Heart left ventricle (tissue), 16 donors: ENCODE results near the gene PEAK1. TPM values are rescaled to one million over a fixed set of nuclear protein-coding genes. Genes with fewer than 3 reads are reported as not detected.

Experiments used
- ATAC-seq, 4 donors: fragments of 200-7000 bp; cut with Tn5 transposase; one replicate each; pipeline ENCODE4 v1.9.1; 2020 to 2022; ENCODE audit warnings: moderate library complexity in 4 of 4, mild to moderate bottlenecking in 3 of 4, moderate number of reproducible peaks in 1 of 4
- DNase-seq, 5 donors: peaks; one replicate each; pipeline ENCODE4 v3.0.0-alpha.2; 2020
- H3K27ac ChIP-seq, 12 donors: fragments of 200-600 bp; sonication (generic) in 4 of 12; one replicate each; pipeline versions ENCODE4 v1.5.0 to v1.8.0; 2016 to 2022; ENCODE audit warnings: mild to moderate bottlenecking in 2 of 12
- H3K27me3 ChIP-seq, 9 donors: fragments of 200-600 bp; sonication (generic) in 2 of 9; one replicate each; pipeline versions ENCODE4 v1.5.1 to v1.8.0; 2016 to 2022; ENCODE audit warnings: mild to moderate bottlenecking in 3 of 9
- H3K36me3 ChIP-seq, 9 donors: fragments of 200-600 bp; sonication (generic) in 2 of 9; one replicate each; pipeline versions ENCODE4 v1.5.0 to v1.8.0; 2018 to 2022; ENCODE audit warnings: mild to moderate bottlenecking in 2 of 9
- H3K4me1 ChIP-seq, 12 donors: fragments of 200-600 bp; sonication (generic) in 4 of 12; one replicate each; pipeline versions ENCODE4 v1.5.0 to v1.8.0; 2016 to 2022; ENCODE audit warnings: mild to moderate bottlenecking in 3 of 12
- H3K4me3 ChIP-seq, 12 donors: fragments of 200-600 bp; sonication (generic) in 4 of 12; one replicate each; pipeline versions ENCODE4 v1.5.0 to v1.8.0; 2017 to 2022; ENCODE audit warnings: mild to moderate bottlenecking in 9 of 12, moderate library complexity in 4 of 12
- H3K9me3 ChIP-seq, 12 donors: fragments of 200-600 bp; sonication (generic) in 4 of 12; one replicate each; pipeline versions ENCODE4 v1.5.0 to v1.8.0; 2016 to 2022; ENCODE audit warnings: mild to moderate bottlenecking in 1 of 12
- POLR2A ChIP-seq, 2 donors: fragments of 450-650 bp; IDR thresholded peaks; one replicate each; pipeline ENCODE4 v1.6.1; 2017; ENCODE audit warnings: antibody characterized with exemption in 2 of 2, mild to moderate bottlenecking in 2 of 2, moderate library complexity in 2 of 2
- WGBS, 4 donors: extraction: QIAGEN DNeasy Blood & Tissue Kit in 2 of 4; methylation state at CpG; one replicate each; pipeline versions ENCODE4 v1.1.5 to v1.1.7; 2013 to 2018; 5-methylcytosine and 5-hydroxymethylcytosine counted together
- intact Hi-C, 10 donors: fragments of 100-400 bp; cut with DNase I; formaldehyde crosslinking; loops; one replicate each; pipeline versions ENCODE4 v1.11.1 to v1.14.2; 2022
- polyA plus RNA-seq, 2 donors: library from polyadenylated mRNA; stranded (reverse); fragments of 200-250 nt; gene quantifications; one replicate each; pipeline ENCODE4 v1.2.3, GENCODE V29; 2013
- total RNA-seq, 9 donors: library from RNA; depleted of rRNA in 2 of 9; stranded (reverse); fragments of >200 nt in 2 of 9; fragmentation: NEBNext Ultra II Directional in 3 of 9; extraction: Animal tissue kit (Norgen Biotek cat#: 25700) in 3 of 9; gene quantifications; one replicate each; pipeline versions ENCODE4 v1.1.0 to v1.2.4, GENCODE V29; 2016 to 2023
- TF ChIP-seq, protein P1 (sequence below), 12 donors: fragments of 200-600 bp; sonication (generic) in 4 of 12; IDR thresholded peaks; one replicate each; pipeline versions ENCODE4 v1.5.0 to v1.8.0; 2018 to 2022; ENCODE audit warnings: antibody characterized with exemption in 12 of 12, mild to moderate bottlenecking in 5 of 12
- donor health status: ischemic (EF 13 %, LVEDD 7.1; RV severe dilation, severe dysfunction).
- donor health status: healthy with polysubstance abuse.
- donor health status: DM: no; HTN: yes; CAD: no.
- donor health status: DM: no; HTN: no; CAD: no.
- donor health status: ischemic (EF 25% LVEDD 6.9; RV normal size, moderate dysfunction).
- donor health status: ischemic (EF 25% LVEDD 5.7; RV mildly dilated, moderate dysfunction).
- donor health status: healthy.
- donor health status: DM: yes; HTN: yes; CAD: no.
- donor health status: ischemic (EF 35%, LVEDD 5.7; RV mildly dilated, moderate dysfunction).
- donor health status: nonischemic (EF 11% LVEDD 7.7; RV severe dilation, severe dysfunction).
- donor health status: DM: yes; HTN: yes; CAD: no.
- donor health status: PGD.
- donor health status: ischemic (EF 29% LVEDD 5.4; RV normal size, mild dysfunction).
- donor health status: nonischemic (EF 23%, LVEDD 6.1; RV moderate dilation, normal function).

PEAK1 gene
- total and polyA plus RNA-seq, 11 donors = 12.8 to 139 (median 86.3) TPM

DNA sequence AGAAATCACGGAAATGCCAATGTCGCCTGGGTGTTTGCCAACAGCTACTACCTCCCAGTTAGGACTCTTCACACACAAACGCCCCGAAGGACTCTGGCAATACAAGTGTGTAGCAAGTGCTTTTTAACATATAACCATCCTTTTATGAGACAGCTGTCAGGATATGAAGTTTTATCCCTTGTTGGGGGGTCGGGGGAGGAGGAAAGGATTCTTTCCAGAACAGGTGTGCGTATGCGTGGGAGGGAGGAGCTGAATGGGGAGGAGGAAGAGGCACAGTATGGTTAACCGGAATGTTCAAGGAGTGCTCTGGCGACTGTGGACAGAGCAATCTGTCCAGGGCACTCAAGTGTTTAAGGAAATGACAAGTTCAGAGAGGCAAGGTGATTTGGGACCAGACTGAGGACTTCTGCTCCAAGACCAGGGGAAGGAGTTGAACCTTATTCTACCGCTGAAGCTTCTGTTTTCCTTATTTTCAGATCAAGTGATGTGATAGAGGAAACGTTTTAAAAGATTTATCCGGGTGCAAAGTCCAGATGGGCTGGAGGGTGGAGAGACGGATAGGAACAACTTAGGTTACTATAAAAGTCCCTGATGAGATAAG lies 350.3 kb downstream of the PEAK1 start:
- Histone ChIP-seq H3K4me1 (peaks cover 0 to 53% (median 29%) of the 10 kb centered on the region in 12 donors), H3K9me3 (no peaks in the 10 kb centered on the region), H3K27ac (peak overlapping the region in 9 of 12 donors; percentile 69 to 95 (median 90)), H3K4me3 (peak overlapping the region; percentile 60 to 95 (median 78)), H3K27me3 (no peaks in the 10 kb centered on the region), H3K36me3 (no peaks in the 10 kb centered on the region)
- ATAC-seq = peak in 1 of 4 donors; percentile 15
- WGBS, 4 donors = 17 to 21% (median 20%) methylated on average over 13 of the region's 13 CpGs
- TF ChIP-seq POLR2A (IDR thresholded peaks at IDR 0.05) = no peak
- TF ChIP-seq, protein P1, sequence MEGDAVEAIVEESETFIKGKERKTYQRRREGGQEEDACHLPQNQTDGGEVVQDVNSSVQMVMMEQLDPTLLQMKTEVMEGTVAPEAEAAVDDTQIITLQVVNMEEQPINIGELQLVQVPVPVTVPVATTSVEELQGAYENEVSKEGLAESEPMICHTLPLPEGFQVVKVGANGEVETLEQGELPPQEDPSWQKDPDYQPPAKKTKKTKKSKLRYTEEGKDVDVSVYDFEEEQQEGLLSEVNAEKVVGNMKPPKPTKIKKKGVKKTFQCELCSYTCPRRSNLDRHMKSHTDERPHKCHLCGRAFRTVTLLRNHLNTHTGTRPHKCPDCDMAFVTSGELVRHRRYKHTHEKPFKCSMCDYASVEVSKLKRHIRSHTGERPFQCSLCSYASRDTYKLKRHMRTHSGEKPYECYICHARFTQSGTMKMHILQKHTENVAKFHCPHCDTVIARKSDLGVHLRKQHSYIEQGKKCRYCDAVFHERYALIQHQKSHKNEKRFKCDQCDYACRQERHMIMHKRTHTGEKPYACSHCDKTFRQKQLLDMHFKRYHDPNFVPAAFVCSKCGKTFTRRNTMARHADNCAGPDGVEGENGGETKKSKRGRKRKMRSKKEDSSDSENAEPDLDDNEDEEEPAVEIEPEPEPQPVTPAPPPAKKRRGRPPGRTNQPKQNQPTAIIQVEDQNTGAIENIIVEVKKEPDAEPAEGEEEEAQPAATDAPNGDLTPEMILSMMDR (IDR thresholded peaks at IDR 0.05) = no peak
- intact Hi-C loops = no loop called here
- no peak for DNase-seq

DNA sequence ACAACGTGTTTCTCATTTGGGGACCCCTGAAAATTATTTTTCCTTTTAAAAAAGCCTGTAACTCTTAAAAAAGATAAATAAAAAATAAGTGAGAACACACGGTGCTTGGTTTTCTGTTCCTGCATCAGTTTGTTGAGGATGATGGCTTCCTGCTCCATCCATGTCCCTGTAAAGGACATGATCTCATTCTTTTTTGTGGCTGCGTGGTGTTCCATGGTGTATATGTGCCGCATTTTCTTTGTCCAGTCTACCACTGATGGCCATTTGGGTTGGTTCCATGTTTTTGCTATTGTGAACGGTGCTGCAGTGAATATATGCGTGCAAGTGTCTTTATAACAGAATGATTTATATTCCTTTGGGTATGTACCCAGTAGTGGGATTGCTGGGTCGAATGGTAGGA lies 351.3 kb downstream of the PEAK1 start:
- TF ChIP-seq POLR2A (IDR thresholded peaks at IDR 0.05) = no peak
- TF ChIP-seq, protein P1 (IDR thresholded peaks at IDR 0.05) = no peak

DNA sequence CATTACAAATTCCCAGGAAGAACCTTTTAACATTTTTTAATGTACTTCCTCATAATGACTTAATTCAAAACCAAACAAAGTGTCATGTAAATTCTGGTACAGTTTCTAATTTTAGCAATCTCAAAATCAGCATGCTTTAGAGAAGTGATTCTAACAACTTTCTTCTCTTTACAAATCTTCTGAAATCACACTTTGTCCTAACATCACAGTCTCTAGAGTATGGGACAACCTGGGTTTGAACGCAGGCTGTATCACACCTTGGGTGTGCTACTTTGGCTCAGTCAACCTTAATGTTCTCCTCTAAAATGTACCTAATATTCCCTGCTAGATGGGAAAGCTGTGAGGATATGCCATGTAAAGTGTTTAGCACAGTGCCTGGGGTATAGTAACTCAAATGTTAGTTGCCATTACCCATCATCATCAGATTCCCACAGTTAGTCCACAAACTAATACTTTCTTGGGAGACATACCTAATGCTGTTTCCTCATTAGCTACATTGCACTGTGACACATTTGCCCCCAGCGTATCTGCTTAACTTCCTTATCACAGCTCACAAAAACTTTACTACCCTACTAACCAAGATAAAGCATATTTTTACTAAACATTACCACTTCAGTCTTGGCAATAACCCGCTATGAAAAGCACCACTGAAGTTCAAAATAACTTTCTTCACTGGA lies 352.1 kb downstream of the PEAK1 start:
- DNase-seq (no peak), ATAC-seq (no peak)
- 51 to 64% (median 56%) methylated on average over 3 of the region's 3 CpGs for WGBS, 4 donors
- H3K36me3 ChIP-seq = no peaks in the 10 kb centered on the region
- no peak overlapping the region for H3K4me3 ChIP-seq
- peaks cover 0 to 65% (median 30%) of the 10 kb centered on the region in 12 donors for H3K4me1 ChIP-seq
- no peak for TF ChIP-seq POLR2A (IDR thresholded peaks at IDR 0.05)
- TF ChIP-seq, protein P1 (IDR thresholded peaks at IDR 0.05) = no peak
- peak overlapping the region in 1 of 12 donors; percentile 64 for H3K27ac ChIP-seq
- H3K27me3 ChIP-seq = no peaks in the 10 kb centered on the region
- intact Hi-C loops = no loop called here
- no peaks in the 10 kb centered on the region for H3K9me3 ChIP-seq

More for the DNA sequence above, 351.3 kb downstream of the PEAK1 start:
- WGBS, 4 donors = 94 to 97% (median 96%) methylated on average over 7 of the region's 7 CpGs
- H3K27ac ChIP-seq = no peak overlapping the region
- intact Hi-C loops = no loop called here
- DNase-seq (no peak), ATAC-seq (no peak)
- H3K36me3 ChIP-seq = no peaks in the 10 kb centered on the region
- H3K27me3 ChIP-seq = no peaks in the 10 kb centered on the region
- peaks cover 0 to 63% (median 30%) of the 10 kb centered on the region in 12 donors for H3K4me1 ChIP-seq
- H3K4me3 ChIP-seq = no peak overlapping the region
- H3K9me3 ChIP-seq = no peaks in the 10 kb centered on the region

DNA sequence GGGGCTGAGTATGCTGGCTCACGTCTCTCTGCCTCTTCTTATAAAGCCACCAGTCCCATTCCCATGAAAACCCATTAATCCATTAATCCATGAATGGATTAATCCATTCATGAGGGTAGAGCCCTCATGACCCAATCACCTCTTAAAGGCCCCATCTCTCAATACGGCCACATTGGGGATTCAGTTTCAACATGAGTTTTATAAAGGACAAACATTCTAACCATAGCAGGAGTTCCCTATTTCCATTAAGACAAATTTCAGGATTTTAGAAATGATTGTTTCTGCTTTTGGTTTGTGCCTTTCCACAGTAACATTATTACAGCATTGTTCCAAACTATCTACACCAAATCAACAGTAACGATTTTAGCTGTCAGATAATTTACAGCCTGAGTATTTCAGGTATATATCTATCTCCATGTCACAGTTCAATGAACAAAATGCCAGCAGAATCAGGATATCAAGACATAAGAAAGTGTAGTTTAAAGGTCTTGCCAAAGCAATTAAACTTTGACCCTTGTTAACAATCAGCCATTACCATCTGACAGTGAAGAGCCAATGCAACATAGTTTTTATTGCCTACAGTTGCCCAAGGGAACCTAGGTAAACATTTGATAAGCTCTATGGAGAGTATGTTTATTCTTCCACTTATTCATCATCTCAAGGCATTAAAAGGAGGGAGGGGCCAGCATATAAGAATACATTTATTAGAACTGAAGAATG lies 352.8 kb downstream of the PEAK1 start:
- no peak overlapping the region for H3K4me3 ChIP-seq
- H3K27ac ChIP-seq = peak overlapping the region in 1 of 12 donors; percentile 64
- TF ChIP-seq, protein P1 (IDR thresholded peaks at IDR 0.05) = no peak
- no peaks in the 10 kb centered on the region for H3K27me3 ChIP-seq
- 75 to 84% (median 76%) methylated on average over 3 of the region's 3 CpGs for WGBS, 4 donors
- DNase-seq (no peak), ATAC-seq (no peak)
- peaks cover 0 to 66% (median 31%) of the 10 kb centered on the region in 12 donors for H3K4me1 ChIP-seq
- no peaks in the 10 kb centered on the region for H3K9me3 ChIP-seq
- intact Hi-C loops = no loop called here
- no peaks in the 10 kb centered on the region for H3K36me3 ChIP-seq
